HG03342 (cell line): ENCODE results near the gene RIOX2.
"Not testable (repeated sequence)": the region's sequence is repeated elsewhere in the genome, so short reads cannot be mapped to it uniquely, and the experiment has no call there.

Source experiments
- ATAC-seq: cut with Tn5 transposase; IDR thresholded peaks from one replicate; pipeline ENCODE4 v1.9.1; 2021; ENCODE audit warnings: mild to moderate bottlenecking, moderate library complexity; ENCODE audit not compliant: unreplicated experiment

The RIOX2 gene

DNA sequence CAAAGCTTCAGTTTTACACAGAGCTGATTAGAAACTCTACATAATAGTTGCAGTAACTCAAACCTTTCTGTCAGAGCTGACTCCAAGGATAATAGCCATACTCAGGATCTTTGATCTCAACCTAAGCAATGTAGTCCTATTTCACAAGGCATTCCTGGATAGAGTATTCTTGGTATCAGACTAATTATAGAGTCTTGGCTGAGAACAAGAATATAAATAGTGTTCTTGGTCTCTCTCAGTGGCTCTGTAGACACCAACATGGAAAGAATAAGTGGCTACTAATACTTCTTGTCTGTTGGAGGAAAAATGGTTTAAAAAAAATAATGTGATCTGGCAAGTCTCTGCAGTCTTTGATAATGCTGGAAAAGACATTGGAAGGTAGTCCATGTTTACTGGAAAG, 55.7 kb downstream of the RIOX2 start:
- ATAC-seq = no peak

DNA sequence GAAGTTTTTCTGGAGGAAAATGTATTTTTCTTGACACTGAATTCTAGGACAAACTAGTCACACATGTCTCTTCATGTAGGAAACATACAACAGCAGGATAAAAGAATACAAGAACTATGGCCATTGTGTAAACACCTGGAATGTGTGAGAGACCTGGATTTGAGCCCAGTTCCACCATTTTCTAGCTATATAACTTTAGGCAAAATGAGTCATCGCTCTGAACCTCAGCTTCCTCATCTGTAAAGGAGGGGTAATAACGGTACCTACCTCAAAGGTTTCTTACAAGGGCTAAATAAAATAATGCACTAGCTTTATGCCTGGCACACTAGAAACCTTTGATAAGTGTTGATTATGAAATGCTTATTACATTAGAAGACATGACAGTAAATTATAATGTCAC, 57.8 kb downstream of the RIOX2 start:
- no peak for ATAC-seq

DNA sequence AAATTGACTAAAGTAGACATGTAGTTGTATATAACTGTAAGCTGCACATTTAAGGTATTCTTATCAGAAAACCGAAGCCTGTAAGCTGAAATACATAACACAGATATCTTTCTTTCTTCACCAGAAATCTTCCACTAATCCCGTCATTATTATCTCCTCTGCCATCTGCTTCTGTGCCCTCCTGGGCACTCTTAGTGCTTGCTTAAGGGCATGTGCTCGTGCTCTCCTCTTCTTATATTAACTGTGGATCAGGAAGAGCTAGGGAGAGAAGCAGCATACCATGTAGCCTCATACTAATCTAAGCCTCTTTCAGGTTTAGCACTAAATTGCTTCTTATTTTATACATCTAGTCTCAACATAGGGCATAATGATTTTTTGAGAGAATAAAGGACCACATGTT, 60.8 kb downstream of the RIOX2 start:
- no peak for ATAC-seq

DNA sequence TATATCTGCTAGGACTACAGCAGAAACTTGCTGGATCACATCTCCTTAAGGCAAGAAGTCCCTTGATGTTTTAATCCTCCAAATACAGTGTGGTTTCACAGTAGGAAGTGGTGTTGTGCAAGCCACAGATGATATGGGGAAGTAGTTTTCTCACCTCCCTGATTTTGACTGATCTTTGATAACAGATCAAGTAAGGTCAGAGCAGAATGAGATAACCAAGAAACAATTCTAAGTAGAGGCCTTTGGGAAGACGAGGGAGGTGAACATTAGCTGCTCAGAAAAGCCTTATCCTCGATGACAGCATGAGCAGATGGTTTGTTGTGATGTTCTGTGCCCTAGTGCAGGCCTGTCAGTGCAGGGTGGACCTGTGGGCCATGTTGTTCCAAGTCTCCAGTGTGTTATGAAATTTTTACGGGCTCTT, 61.3 kb downstream of the RIOX2 start:
- no peak for ATAC-seq

DNA sequence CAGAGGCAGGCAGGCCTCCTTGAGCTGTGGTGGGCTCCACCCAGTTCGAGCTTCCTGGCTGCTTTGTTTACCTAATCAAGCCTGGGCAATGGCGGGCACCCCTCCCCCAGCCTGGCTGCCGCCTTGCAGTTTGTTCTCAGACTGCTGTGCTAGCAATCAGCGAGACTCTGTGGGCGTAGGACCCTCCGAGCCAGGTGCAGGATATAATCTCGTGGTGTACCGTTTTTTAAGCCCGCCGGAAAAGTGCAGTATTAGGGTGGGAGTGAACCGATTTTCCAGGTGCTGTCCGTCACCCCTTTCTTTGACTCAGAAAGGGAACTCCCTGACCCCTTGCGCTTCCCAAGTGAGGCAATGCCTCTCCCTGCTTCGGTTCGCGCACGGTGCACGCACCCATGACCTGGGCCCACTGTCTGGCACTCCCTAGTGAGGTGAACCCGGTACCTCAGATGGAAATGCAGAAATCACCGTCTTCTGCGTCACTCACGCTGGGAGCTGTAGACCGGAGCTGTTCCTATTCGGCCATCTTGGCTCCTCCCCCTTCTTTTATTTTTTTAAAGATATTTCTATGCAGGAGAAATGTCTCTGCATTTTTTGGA, 61.9 kb downstream of the RIOX2 start:
- ATAC-seq = not testable (repeated sequence)

DNA sequence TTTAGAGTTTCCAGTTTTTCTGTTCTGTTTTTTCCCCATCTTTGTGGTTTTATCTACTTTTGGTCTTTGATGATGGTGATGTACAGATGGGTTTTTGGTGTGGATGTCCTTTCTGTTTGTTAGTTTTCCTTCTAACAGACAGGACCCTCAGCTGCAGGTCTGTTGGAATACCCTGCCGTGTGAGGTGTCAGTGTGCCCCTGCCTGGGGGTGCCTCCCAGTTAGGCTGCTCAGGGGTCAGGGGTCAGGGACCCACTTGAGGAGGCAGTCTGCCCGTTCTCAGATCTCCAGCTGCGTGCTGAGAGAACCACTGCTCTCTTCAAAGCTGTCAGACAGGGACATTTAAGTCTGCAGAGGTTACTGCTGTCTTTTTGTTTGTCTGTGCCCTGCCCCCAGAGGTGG, 62.4 kb downstream of the RIOX2 start:
- not testable (repeated sequence) for ATAC-seq

DNA sequence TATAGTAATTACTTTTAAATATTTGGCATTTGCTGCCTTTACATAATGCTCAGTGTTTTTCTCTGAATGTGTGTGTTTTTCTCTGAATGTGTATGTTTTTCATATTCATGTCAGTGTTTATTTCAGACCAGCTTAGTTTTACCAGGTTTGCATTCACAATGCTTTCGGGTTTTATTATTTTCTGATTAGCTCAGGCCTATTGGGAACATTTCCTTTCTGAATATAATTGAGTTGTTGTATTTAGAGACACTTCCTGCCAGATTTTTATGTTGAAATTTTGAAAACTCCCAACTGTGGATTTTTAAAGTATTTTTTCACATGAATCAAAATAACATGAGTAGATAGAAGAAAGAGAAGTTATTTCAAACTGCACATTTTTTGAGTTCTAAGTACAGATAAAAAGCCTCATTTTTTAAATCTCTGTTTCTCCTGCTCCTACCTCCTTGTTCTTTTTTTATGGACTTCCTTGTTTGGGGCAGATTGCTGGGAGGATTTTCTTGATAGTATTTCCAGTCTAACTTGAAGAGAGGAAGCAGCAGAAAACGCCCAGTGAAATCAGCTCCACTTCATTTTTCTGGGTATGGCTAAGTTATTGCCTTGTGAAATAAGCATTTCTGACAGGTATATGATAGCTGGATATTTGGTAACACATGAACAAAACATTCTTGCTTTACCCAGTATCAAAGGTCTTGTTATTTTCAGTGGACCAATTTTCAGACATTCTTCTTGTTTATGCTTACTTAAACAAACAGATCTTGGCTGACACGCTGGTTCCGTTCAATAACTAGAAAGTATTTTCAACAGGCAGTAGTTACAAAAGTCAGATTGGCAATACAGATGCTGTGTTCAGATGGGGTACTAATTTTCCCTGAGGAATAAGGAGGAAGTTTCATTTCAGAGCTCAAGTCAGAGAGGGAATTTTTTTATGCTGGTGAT, 70.7 kb downstream of the RIOX2 start:
- no peak for ATAC-seq

DNA sequence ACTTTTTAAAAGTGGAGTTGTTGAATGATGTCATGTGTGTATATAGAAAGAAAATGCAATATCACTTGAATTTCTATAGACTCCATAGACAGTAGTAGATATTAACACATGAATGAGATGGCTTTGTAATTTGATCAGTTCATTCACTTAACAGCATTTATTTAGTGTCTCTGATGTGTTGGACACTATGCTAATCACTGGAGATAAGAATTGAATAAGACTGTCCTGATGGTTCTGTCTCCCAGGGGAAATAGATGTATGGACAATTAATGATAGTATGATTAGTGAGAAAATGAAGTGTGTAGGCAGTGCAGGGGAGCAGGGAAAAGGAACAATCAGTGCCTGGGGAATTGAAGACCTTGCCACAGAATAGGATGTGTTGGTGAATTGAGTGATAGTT, 72.9 kb downstream of the RIOX2 start:
- ATAC-seq = no peak

DNA sequence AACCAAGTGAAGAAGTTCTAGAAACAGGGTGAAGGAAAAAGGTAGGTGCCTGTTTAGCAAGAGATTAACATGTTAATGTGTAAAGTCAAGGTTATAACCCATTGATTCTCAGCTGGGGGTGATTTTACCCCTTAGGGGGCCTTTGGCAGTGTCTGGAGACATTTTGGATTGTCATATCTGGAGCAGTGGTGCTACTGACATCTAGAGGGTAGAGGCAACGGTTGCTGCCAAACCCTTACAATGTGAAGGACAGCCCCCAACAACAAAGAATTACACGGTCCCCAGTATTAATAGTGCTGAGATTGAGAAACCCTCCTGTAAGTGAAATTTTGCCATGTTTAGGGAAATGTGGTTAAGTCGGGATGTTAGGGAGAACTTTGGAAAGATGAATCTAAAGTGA, 75.7 kb downstream of the RIOX2 start:
- ATAC-seq = no peak

DNA sequence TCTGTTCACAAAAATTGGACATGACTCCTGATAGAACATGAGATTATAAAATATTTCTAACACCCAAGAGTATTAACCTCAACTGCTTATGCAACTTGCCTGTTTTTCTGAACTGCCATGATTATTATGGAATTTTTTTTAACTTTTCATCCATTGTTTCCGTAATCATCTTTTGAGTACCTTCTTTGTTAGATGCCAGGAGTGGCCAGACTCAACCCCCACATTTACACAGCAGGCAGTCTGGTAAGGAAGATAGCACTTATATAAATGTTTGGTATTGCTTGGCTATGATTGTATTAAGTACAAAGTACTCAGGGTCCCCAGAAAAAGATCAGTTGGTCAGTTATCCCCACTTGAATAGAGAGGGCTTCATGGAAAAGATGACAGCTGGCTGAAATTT, 76.1 kb downstream of the RIOX2 start:
- no peak for ATAC-seq

DNA sequence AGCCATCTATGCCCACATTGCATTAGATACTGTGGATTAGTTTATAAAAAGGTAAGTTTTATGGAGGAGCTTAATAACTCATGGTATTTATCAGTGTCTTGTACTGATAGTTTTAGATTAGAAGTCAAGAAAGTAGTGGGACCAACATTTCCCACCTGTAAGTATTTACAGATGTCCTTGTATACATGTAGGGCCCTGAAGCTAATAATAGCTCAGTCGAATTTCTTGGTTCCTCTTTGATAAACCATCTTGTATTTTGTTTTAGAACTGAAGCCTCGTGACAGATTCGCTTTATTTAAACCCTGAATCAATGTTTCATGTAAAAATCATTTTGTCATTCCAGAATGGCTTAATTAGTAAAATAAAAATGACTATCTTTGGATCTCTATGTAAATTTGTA, 77.0 kb downstream of the RIOX2 start:
- peak; percentile 85 for ATAC-seq

DNA sequence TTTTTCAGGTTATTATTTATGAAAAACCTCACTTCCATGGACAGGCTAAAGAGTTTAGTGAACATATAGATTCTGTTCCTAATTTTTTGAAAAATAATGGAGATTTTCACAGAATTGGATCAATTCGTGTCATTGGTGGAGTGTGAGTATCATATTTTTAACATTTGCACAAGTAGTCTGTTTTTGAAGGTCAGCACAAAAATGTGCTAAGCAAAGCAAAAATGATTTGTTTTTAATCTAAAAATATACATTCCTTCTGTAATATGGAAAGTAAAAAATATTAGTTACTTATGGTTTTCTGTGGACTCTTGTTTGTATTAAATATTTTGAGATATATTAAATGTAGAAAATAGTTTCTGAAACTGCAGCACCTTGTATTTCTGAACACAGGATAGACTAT, 79.4 kb downstream of the RIOX2 start:
- ATAC-seq = no peak
